Tibial nerve (tissue), 4 donors: Measurements from ENCODE around the gene FZD4. TPM values are rescaled to one million over a fixed set of nuclear protein-coding genes. Genes with fewer than 3 reads are reported as not detected.
"Not testable (repeated sequence)": the region's sequence is repeated elsewhere in the genome, so short reads cannot be mapped to it uniquely, and the experiment has no call there.

Experiments
- DNase-seq, 2 donors: peaks; one replicate each; pipeline ENCODE4 v3.0.0-alpha.2; 2019; ENCODE audit warnings: low spot score in 2 of 2
- H3K27ac ChIP-seq, 4 donors: fragments of 200-600 bp; sonication (generic) in 3 of 4; one replicate each; pipeline ENCODE4 v1.5.1; 2017 to 2019; ENCODE audit warnings: mild to moderate bottlenecking in 1 of 4
- H3K27me3 ChIP-seq, 2 donors: fragments of 200-600 bp; sonication (generic) in 1 of 2; one replicate each; pipeline versions ENCODE4 v1.5.1 to v1.6.0; 2017 to 2019
- H3K36me3 ChIP-seq, 3 donors: fragments of 200-600 bp; sonication (generic); one replicate each; pipeline ENCODE4 v1.5.1; 2018 to 2019
- H3K4me1 ChIP-seq, 4 donors: fragments of 200-600 bp; sonication (generic) in 3 of 4; one replicate each; pipeline ENCODE4 v1.5.1; 2017 to 2019
- H3K4me3 ChIP-seq, 4 donors: fragments of 200-600 bp; sonication (generic) in 3 of 4; one replicate each; pipeline ENCODE4 v1.5.1; 2017 to 2019; ENCODE audit warnings: mild to moderate bottlenecking in 1 of 4, moderate library complexity in 1 of 4
- H3K9me3 ChIP-seq, 4 donors: fragments of 200-600 bp; sonication (generic) in 3 of 4; one replicate each; pipeline ENCODE4 v1.5.1; 2017 to 2019
- EP300 ChIP-seq, 2 donors: sonication (generic); formaldehyde crosslinking; IDR thresholded peaks; one replicate each; pipeline ENCODE4 v1.6.1; 2017; ENCODE audit warnings: antibody characterized with exemption in 2 of 2, mild to moderate bottlenecking in 1 of 2
- POLR2A ChIP-seq, 2 donors: fragments of 450-650 bp; IDR thresholded peaks; one replicate each; pipeline ENCODE4 v1.6.1; 2017; ENCODE audit warnings: antibody characterized with exemption in 2 of 2, mild to moderate bottlenecking in 2 of 2, moderate library complexity in 2 of 2
- WGBS, 2 donors: methylation state at CpG; one replicate each; pipeline ENCODE4 v1.1.5; 2018; 5-methylcytosine and 5-hydroxymethylcytosine counted together
- total RNA-seq, 4 donors: library from RNA; depleted of rRNA; stranded (reverse); fragments of >200 nt; gene quantifications; one replicate each; pipeline ENCODE4 v1.1.0, GENCODE V29; 2016
- TF ChIP-seq, protein P1 (sequence below), 5 experiments: fragments of 200-600 bp in 3 of 5; fragments of 450-650 bp in 2 of 5; sonication (generic) in 3 of 5; IDR thresholded peaks; one replicate each; pipeline ENCODE4 v1.5.1; 2016 to 2019; ENCODE audit warnings: antibody characterized with exemption in 5 of 5, mild to moderate bottlenecking in 3 of 5, moderate library complexity in 2 of 5

The FZD4 gene
- total RNA-seq = 100 to 1,000 TPM in 1 of 4 donors, 10 to 100 TPM in 3; 66.8 to 106 (median 80.4) TPM

DNA sequence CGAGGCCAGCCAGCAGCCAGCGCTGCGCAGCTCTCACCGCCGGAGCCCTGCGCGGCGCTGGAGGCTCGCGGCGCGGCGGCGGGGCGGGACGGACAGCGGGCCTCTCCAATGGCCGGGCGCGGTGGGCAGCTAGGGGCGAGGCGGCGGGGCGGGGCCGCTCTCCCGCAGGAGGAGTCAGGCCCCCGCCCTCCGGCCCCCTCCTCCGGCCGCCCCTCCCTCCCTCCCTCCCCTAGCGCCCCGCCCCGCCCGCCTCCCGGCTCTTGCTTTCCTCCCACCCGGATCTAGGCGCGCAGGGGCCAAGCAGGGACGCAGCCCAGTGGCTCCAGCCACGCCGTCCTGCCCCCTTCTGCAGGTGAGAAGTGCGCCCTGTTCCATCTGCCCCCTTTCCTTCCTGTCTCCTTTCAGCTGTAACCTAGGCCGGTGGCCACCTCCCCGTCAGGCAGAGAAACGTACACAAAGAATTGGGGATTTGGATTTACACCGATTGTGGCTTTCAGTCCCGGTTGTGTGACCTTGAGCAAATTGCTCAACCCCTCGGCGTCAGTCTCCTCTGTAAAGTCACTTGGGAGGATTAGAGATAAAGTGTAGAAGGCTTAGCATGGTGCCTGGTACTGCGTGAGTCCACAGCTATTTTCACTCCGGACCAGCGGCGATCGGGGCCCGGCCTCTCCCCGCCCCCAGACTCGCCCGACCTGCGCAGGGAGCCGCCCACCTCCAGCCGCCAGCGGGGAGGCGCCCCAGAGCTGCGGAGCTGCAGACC, at the start of gene FZD4:
Gene FZD4, minus strand, starts transcription at position 35 of the 760 bp plus-strand sequence. CDS start 310 bp downstream, outside the sequence.
- DNase-seq = peak; percentile 78
- no peaks in the 10 kb centered on the region for H3K9me3 ChIP-seq
- TF ChIP-seq EP300 (IDR thresholded peaks at IDR 0.05) (peak in 1 of 2 donors; percentile 86), POLR2A (IDR thresholded peaks at IDR 0.05) (peak in 1 of 2 donors; percentile 89)
- TF ChIP-seq, protein P1, sequence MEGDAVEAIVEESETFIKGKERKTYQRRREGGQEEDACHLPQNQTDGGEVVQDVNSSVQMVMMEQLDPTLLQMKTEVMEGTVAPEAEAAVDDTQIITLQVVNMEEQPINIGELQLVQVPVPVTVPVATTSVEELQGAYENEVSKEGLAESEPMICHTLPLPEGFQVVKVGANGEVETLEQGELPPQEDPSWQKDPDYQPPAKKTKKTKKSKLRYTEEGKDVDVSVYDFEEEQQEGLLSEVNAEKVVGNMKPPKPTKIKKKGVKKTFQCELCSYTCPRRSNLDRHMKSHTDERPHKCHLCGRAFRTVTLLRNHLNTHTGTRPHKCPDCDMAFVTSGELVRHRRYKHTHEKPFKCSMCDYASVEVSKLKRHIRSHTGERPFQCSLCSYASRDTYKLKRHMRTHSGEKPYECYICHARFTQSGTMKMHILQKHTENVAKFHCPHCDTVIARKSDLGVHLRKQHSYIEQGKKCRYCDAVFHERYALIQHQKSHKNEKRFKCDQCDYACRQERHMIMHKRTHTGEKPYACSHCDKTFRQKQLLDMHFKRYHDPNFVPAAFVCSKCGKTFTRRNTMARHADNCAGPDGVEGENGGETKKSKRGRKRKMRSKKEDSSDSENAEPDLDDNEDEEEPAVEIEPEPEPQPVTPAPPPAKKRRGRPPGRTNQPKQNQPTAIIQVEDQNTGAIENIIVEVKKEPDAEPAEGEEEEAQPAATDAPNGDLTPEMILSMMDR (IDR thresholded peaks at IDR 0.05) = peak in 3 of 5 experiments; percentile 22 to 53 (median 51)
- H3K36me3 ChIP-seq = peaks cover 0 to 18% (median 0%) of the 10 kb centered on the region in 3 donors
- 0% methylated on average over 20 to 45 of the region's 64 CpGs for WGBS, 2 donors
- H3K27me3 ChIP-seq = no peaks in the 10 kb centered on the region
- H3K4me3 ChIP-seq = peak within 1 kb of the TSS; percentile 75 to 95 (median 79)
- H3K4me1 ChIP-seq = peaks cover 0 to 43% (median 3%) of the 10 kb centered on the region in 4 donors
- H3K27ac ChIP-seq = peak within 1 kb of the TSS; percentile 82 to 92 (median 85)

DNA sequence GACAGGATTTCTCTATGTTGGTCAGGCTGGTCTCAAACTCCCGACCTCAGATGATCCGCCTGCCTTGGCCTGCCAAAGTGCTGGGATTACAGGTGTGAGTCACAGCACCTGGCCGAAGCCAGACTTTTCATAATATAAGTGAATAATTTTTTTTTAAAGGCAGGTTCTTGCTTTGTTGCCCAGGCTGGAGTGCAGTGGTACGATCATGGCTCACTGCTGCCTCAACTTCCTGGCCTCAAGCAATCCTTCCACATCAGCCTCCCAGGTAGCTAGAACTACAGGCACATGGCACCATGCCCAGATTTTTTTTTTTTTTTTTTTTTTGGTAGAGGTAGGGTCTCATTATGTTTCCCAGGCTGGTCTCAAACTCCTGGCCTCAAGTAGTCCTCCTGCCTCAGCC, 49.1 kb upstream of the FZD4 start:
- not testable (repeated sequence) for H3K4me1 ChIP-seq, H3K27ac ChIP-seq, DNase-seq, H3K36me3 ChIP-seq, H3K27me3 ChIP-seq, H3K9me3 ChIP-seq, H3K4me3 ChIP-seq
- WGBS, 2 donors = 94 to 98% methylated on average over 4 of the region's 4 CpGs

DNA sequence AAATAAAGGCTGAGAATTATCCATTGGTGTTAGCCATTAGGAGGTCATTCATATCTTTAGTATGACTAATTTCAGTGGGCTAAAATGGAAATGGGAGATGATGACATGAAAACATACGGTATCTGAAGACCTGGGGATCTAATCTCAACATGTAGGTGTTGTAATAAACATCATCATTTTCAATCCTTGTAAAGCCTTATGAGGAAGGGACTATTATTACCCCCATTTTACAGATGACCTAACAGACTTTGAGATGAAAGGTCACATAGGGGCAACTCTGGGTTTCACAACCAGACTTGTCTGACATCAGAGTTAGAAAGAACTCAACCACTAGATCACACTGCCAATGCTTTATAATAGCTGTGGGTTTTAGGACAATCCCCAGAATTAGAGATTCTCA, 47.7 kb upstream of the FZD4 start:
- 93 to 100% methylated on average over 1 of the region's 1 CpG for WGBS, 2 donors
- DNase-seq = no peak
- Histone ChIP-seq H3K27me3 (no peaks in the 10 kb centered on the region), H3K4me1 (no peaks in the 10 kb centered on the region), H3K9me3 (no peaks in the 10 kb centered on the region), H3K4me3 (no peak overlapping the region), H3K36me3 (no peaks in the 10 kb centered on the region), H3K27ac (no peak overlapping the region)
- TF ChIP-seq EP300 (IDR thresholded peaks at IDR 0.05) (no peak), POLR2A (IDR thresholded peaks at IDR 0.05) (no peak)
- TF ChIP-seq, protein P1 (IDR thresholded peaks at IDR 0.05) = no peak

DNA sequence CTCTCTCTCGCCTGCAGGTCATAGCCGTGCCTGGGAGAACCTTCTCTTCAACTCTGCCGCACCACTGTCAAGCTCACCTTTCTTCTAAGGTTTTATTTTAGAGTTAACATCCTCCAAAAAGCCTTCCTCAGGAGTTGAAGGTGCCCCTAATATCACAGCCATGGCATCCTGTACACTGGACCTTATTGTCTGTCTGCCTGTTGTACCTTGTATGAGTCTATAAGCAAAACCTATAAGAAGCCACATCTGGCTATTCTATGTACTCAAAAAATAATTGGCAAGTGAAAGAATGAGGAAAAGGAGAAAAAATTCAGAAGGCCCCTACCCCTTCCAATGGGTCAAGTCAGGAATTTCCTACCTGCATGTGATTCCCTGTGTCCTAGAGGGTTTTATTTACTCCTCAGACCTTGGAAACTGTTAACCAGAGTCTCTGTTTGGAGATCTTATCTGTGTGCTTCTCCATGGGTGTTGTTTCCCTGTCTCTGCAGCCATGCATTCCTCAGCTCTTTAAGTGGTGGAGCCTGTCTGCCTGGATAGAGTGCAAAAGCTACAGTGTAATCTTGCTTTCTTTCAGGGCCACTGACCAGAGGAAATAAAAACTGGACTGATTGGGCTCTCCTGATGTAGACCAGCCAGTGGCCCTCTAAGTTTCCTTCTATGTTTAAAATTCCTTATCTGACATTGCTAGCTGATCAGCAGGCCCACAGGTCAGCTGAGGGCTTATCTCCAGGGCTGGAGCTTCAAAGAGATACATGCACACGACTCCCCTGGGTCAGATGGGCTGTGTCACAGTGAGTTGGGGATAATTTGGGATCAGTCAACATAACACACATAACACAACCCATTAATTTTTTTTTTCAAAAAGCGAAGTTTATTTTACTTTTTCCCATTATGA, 44.9 kb upstream of the FZD4 start:
- Histone ChIP-seq H3K36me3 (no peaks in the 10 kb centered on the region), H3K9me3 (no peaks in the 10 kb centered on the region), H3K27me3 (no peaks in the 10 kb centered on the region), H3K4me3 (no peak overlapping the region), H3K27ac (no peak overlapping the region), H3K4me1 (no peaks in the 10 kb centered on the region)
- TF ChIP-seq POLR2A (IDR thresholded peaks at IDR 0.05) (no peak), EP300 (IDR thresholded peaks at IDR 0.05) (no peak)
- TF ChIP-seq, protein P1 (IDR thresholded peaks at IDR 0.05) = no peak
- 74 to 76% methylated on average over 5 of the region's 5 CpGs for WGBS, 2 donors
- no peak for DNase-seq

DNA sequence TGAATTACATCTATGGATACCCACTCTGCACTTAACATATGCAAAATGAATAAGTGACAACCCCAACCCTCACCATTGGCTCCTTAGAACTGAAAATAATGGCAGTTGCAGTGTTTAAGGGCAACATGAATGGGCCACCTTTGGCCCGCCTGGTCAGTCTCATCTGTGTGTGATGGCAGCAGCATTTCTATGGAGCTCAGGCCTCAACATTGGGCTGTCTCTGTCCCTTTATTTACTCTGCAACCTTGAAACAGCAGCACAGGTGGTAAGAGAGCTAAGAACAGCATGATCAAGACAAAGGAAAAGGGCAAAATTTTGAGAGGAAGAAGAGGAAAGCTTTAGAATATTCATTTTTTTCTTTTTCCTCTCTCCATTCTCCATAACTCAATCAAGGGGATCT, 44.2 kb upstream of the FZD4 start:
- H3K27me3 ChIP-seq = no peaks in the 10 kb centered on the region
- no peaks in the 10 kb centered on the region for H3K36me3 ChIP-seq
- DNase-seq = no peak
- no peaks in the 10 kb centered on the region for H3K9me3 ChIP-seq
- TF ChIP-seq EP300 (IDR thresholded peaks at IDR 0.05) (no peak), POLR2A (IDR thresholded peaks at IDR 0.05) (no peak)
- TF ChIP-seq, protein P1 (IDR thresholded peaks at IDR 0.05) = no peak
- no peaks in the 10 kb centered on the region for H3K4me1 ChIP-seq
- H3K4me3 ChIP-seq = no peak overlapping the region
- H3K27ac ChIP-seq = no peak overlapping the region
- 95 to 100% methylated on average over 1 of the region's 1 CpG for WGBS, 2 donors
